Jurkat, Clone E6-1 (cell line): Measurements from ENCODE around the gene CBX1.
"Not testable (repeated sequence)": the region's sequence is repeated elsewhere in the genome, so short reads cannot be mapped to it uniquely, and the experiment has no call there.

Experiments
- DNase-seq: peaks from one replicate; pipeline ENCODE4 v3.0.0-alpha.2; 2011; ENCODE audit warnings: low read depth, low spot score
- H3K4me3 ChIP-seq: 2 replicates; pipeline ENCODE4 v1.5.1; 2011; ENCODE audit warnings: mild to moderate bottlenecking, low read length, control low read depth, moderate library complexity

The CBX1 gene

DNA sequence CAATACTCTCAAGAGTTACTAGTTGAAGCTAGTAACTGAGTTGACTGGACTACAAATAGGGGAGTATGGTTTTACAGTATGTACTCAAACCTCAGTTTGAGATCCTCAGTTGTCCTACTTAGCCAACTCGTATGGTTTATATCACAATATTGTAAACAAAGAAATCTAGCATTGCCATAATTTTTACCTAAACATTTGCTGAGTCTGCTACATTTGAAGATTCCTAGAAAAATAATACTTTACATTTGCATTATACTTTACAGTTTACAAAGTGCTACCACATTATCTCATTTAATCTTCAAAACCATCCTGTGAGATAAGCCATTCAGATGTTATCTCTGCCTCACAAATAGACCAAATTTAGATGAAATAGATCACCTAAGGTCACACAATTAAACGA, 16.3 kb downstream of the CBX1 start:
- H3K4me3 ChIP-seq, result no peak overlapping the region
- DNase-seq, result no peak

- DNase-seq, result no peak
- H3K4me3 ChIP-seq, result no peak overlapping the region
Observed at GRCh38 chr17:48081858-48082257, 19.4 kb downstream of the CBX1 start.

GRCh38 chr17:48077152-48077551, 24.1 kb downstream of the CBX1 start:
- not testable (repeated sequence) for DNase-seq, H3K4me3 ChIP-seq

DNA sequence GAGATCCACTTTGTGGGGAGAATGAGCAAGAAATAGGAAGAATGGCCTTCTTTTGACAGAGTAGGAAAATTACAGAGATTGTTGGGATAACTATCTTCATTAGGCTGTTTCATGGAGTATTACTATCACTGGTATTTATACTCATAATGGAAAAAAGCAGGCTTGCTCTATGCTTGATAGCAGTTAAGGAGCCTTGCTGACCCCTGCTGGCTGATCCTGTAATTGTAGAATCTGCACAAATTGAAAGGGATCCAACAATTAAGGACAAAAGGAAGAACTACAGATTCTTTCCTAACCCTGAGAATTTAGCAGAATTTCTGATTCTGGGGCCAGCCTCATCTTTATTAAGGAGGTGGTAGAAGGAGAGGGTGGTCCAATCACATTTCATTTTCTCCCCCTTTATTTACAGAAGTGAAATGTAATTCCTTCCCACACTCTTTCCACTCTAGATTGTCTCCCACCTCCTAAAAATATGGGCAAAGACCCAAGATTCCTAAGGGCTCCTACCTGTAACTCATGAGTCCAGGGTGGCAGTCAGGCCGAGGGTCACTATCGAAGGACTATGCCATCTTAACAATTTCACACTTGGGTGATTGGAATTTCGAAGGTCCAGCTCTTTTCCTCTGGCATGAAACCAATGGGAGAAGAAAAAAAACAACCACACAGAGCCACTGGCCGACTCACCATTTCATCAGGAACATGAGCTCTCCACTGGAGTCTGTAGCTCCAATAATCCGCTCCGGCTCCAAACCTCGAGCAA, 26.8 kb downstream of the CBX1 start:
- DNase-seq, result peak; percentile 61
- H3K4me3 ChIP-seq, result no peak overlapping the region

DNA sequence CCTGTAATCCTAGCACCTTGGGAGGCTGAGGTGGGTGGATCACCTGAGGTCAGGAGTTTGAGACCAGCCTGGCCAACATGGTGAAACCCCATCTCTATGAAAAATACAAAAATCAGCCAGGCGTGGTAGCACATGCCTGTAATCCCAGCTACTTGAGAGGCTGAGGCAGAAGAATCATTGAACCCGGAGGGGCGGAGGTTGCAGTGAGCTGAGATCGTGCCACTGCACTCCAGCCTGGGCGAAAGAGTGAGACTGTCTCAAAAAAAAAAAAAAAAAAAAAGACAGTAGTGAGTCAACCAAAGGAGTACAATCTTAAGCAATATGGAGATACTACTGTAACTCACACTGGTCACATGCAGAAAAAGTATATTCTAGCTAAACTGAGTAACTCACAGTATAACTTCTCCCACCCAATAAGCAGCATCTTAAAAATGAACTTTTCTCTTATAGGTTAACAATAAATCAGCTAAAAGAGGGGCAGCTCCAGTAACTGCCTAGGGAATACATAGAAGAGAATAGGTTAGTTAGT, 27.6 kb downstream of the CBX1 start:
- DNase-seq, H3K4me3 ChIP-seq: not testable (repeated sequence)

DNA sequence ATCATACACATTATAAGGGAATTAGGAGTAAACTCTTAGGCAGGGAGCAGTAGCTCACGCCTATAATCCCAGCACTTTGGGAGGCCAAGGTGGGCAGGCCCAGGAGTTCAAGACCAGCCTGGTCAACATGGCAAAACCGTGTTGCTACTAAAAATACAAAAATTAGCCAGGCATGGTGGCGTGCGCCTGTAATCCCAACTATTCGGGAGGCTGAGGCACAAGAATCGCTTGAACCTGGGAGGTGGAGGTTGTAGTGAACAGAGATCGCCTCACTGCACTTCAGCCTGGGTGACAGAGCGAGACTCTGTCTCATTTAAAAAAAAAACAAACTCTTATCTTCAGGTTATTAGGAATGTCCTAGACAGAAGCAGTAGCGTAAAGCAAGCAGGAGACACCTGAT, 28.5 kb downstream of the CBX1 start:
- DNase-seq, H3K4me3 ChIP-seq: not testable (repeated sequence)

DNA sequence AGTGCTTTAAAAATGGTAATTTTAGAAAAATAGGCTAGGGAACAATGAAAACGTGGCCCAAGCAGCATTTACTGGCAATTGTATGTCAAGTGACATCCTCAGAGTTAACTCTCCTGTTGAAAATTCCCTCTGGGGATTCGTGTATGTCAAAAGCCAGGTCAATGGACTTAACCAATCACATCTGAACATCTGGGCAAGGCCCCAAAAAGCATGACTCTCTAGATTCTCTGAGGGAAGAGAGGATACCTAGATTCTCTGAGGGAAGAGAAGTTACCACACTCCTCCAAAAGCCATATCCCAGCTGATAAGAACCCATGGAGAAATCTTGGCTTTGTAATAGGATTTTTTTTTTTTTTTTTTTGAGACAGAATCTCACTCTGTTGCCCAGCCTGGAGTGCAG, 29.6 kb downstream of the CBX1 start:
- no peak for DNase-seq
- H3K4me3 ChIP-seq, result no peak overlapping the region

DNA sequence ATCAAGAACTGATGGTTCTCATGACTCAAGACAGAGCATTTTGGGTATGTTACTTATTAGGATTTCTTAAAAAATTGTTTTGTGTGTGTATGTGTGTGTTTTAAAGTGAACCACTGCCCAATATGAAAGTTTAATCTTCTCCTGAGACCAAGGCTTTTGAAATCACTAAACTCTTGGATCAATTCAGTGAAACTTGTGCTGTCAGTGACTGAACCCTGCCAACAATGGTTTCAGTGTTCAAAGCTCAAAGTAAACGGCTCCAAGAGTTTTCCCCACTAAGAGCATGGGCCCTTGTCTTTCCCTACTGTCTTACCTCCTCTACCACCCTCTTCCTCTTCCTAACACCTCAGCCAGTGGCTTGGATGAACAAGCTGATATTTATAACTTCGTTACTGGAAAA, 31.1 kb downstream of the CBX1 start:
- DNase-seq, result no peak
- H3K4me3 ChIP-seq, result no peak overlapping the region

DNA sequence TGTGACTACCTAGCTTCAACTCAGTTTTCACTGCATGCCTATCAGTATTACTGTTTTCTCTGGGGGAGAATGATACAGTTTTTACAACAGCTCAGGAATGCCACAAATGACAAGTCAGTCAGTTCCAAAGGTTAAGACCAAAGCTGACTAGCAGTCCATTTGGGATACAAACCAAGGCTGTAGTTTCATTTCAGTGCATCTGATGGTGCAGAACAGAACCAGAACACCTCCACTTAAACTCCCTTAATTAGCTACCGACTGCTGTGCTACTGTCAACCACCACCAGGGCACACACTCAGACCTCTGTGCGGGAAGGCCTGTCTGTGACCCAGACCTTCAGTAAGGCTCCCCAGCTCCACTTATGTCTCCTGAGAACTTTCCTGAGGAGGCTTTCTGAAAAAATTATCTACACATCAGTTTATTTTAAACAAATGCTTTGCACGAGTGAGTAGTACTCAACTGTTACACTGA, 32.8 kb downstream of the CBX1 start:
- no peak overlapping the region for H3K4me3 ChIP-seq
- DNase-seq, result no peak

DNA sequence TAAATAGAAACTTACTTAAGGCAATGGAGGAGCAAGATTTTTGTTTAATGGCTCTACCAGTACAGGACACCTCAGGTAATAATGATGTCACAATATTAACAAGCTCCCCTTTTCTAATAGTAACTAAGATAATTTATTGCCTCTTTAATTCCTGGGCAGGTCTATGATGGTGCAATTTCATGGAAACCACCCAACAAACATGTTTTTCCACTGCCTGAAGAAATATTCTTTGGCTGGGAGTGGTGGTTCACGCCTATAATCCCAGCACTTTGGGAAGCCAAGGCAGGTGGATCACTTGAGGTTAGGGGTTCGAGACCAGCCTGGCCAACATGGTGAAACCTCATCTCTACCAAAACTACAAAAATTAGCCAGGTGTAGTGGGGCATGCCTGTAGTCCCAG, 33.5 kb downstream of the CBX1 start:
- DNase-seq, H3K4me3 ChIP-seq: not testable (repeated sequence)

GRCh38 chr17:48067245-48067644, 34.0 kb downstream of the CBX1 start:
- no peak for DNase-seq
- no peak overlapping the region for H3K4me3 ChIP-seq

GRCh38 chr17:48066656-48067055, 34.6 kb downstream of the CBX1 start:
- H3K4me3 ChIP-seq, result no peak overlapping the region
- DNase-seq, result no peak

- DNase-seq, result no peak
- H3K4me3 ChIP-seq, result no peak overlapping the region
Observed at GRCh38 chr17:48066192-48066591, 35.1 kb downstream of the CBX1 start.

GRCh38 chr17:48064638-48065037, 36.6 kb downstream of the CBX1 start:
- DNase-seq, result no peak

GRCh38 chr17:48062273-48062672, 39.0 kb downstream of the CBX1 start:
- DNase-seq, result no peak
- H3K4me3 ChIP-seq, result no peak overlapping the region

More at GRCh38 chr17:48064638-48065037, 36.6 kb downstream of the CBX1 start:
- H3K4me3 ChIP-seq, result no peak overlapping the region

DNA sequence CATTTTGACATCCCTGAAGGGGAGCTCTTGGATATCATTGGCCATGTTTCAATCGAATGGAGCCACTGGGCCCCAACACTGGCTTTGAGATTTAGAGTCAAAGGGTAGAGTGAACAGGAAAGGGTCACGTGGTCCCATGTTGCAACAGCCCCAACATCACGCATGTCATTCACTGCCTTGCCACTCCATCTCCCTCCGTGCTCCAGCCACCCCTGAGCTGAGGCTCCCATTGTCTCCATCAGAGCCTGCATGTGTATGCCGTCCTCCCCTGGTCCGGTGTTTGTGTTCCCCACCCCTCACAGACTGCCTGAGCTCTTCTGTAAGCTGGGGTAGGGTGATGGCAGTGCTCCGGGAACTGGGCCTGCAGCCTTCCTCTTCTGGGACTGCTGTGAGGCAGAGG, 41.0 kb downstream of the CBX1 start:
- DNase-seq, result no peak
- H3K4me3 ChIP-seq, result no peak overlapping the region

- no peak overlapping the region for H3K4me3 ChIP-seq
- no peak for DNase-seq
Observed at GRCh38 chr17:48059125-48059668, 42.1 kb downstream of the CBX1 start.

DNA sequence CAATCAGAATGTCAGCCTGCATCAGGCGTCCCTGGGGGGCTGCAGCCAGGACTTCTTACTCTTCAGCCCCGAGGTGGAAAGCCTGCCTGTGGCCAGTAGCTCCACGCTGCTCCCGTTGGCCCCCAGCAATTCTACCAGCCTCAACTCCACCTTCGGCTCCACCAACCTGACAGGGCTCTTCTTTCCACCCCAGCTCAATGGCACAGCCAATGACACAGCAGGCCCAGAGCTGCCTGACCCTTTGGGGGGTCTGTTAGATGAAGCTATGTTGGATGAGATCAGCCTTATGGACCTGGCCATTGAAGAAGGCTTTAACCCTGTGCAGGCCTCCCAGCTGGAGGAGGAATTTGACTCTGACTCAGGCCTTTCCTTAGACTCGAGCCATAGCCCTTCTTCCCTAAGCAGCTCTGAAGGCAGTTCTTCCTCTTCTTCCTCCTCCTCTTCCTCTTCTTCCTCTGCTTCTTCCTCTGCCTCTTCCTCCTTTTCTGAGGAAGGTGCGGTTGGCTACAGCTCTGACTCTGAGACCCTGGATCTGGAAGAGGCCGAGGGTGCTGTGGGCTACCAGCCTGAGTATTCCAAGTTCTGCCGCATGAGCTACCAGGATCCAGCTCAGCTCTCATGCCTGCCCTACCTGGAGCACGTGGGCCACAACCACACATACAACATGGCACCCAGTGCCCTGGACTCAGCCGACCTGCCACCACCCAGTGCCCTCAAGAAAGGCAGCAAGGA, 42.7 kb downstream of the CBX1 start:
- H3K4me3 ChIP-seq, result no peak overlapping the region

GRCh38 chr17:48057626-48058025, 43.7 kb downstream of the CBX1 start:
- H3K4me3 ChIP-seq, result no peak overlapping the region
- DNase-seq, result no peak

More for the DNA sequence above, 42.7 kb downstream of the CBX1 start:
- DNase-seq, result no peak

GRCh38 chr17:48056879-48057278, 44.4 kb downstream of the CBX1 start:
- H3K4me3 ChIP-seq, result no peak overlapping the region
- no peak for DNase-seq
